DOHH2 (cell line): ENCODE data around the gene CTIF.

Experiments used
- H3F3A ChIP-seq: fragments of 200-600 bp; sonication (generic), shearing (Covaris generic); 2 replicates; pipeline ENCODE4 v1.6.0; 2016; ENCODE audit warnings: antibody characterized with exemption, mild to moderate bottlenecking; ENCODE audit not compliant: control insufficient read depth, insufficient read depth
- H3K27ac ChIP-seq: fragments of 200-600 bp; sonication (generic); 2 replicates; pipeline ENCODE4 v1.5.1; 2014; ENCODE audit warnings: low read depth, mild to moderate bottlenecking, low read length, moderate library complexity
- H3K27me3 ChIP-seq: fragments of 200-600 bp; sonication (generic); 2 replicates; pipeline ENCODE4 v1.6.1; 2014; ENCODE audit warnings: mild to moderate bottlenecking, low read length, mixed read lengths; ENCODE audit not compliant: control insufficient read depth
- H3K36me3 ChIP-seq: fragments of 200-600 bp; sonication (generic); 2 replicates; pipeline ENCODE4 v1.6.1; 2014; ENCODE audit warnings: mild to moderate bottlenecking, low read length, moderate library complexity, mixed read lengths; ENCODE audit not compliant: control insufficient read depth
- H3K4me1 ChIP-seq: fragments of 200-600 bp; sonication (generic); 2 replicates; pipeline ENCODE4 v1.6.1; 2014; ENCODE audit warnings: mild to moderate bottlenecking, low read length, mixed read lengths; ENCODE audit not compliant: control insufficient read depth
- H3K4me2 ChIP-seq: fragments of 200-600 bp; sonication (generic); 2 replicates; pipeline ENCODE4 v1.6.0; 2014; ENCODE audit warnings: mild to moderate bottlenecking, low read length, moderate library complexity
- H3K4me3 ChIP-seq: fragments of 200-600 bp; sonication (generic); 2 replicates; pipeline ENCODE4 v1.5.1; 2014; ENCODE audit warnings: mild to moderate bottlenecking, low read length, mixed read lengths
- H3K79me2 ChIP-seq: fragments of 200-600 bp; sonication (generic); 2 replicates; pipeline ENCODE4 v1.6.1; 2014; ENCODE audit warnings: mild to moderate bottlenecking, low read length, mixed read lengths; ENCODE audit not compliant: control insufficient read depth
- H3K9me2 ChIP-seq: fragments of 200-600 bp; sonication (generic); replicated peaks from 2 replicates; pipeline ENCODE4 v1.6.1; 2014; ENCODE audit warnings: mild to moderate bottlenecking, low read length, mixed read lengths; ENCODE audit not compliant: control insufficient read depth
- H3K9me3 ChIP-seq: fragments of 200-600 bp; sonication (generic); 2 replicates; pipeline ENCODE4 v1.6.1; 2014; ENCODE audit warnings: antibody characterized with exemption, low read length, mixed read lengths; ENCODE audit not compliant: control insufficient read depth, insufficient read depth
- H4K20me1 ChIP-seq: fragments of 200-600 bp; sonication (generic); 2 replicates; pipeline ENCODE4 v1.6.0; 2014; ENCODE audit warnings: low read depth, mild to moderate bottlenecking, antibody characterized with exemption, low read length, moderate library complexity; ENCODE audit not compliant: control insufficient read depth, insufficient read depth
- CTCF ChIP-seq: fragments of 200-600 bp; sonication (generic); IDR thresholded peaks from one replicate; pipeline ENCODE4 v1.5.1; 2014; ENCODE audit warnings: antibody characterized with exemption, mild to moderate bottlenecking, low read depth, low read length; ENCODE audit not compliant: poor library complexity, severe bottlenecking
- EZH2phosphoT487 ChIP-seq: fragments of 200-600 bp; sonication (generic); IDR thresholded peaks from 2 replicates; pipeline ENCODE4 v1.6.1; 2017; ENCODE audit warnings: borderline replicate concordance, mild to moderate bottlenecking, antibody characterized with exemption, low read length, moderate library complexity, mixed read lengths

Gene CTIF

GRCh38 chr18:48773821-48774220 is 235.0 kb downstream of the CTIF start:
- Histone ChIP-seq H3K27me3 (0 out of 2 replicates have a peak, but pooled peaks cover 3% of the 10 kb centered on the region), H3K9me2 (no peaks in the 10 kb centered on the region), H3K4me1 (no peaks in the 10 kb centered on the region), H3K4me2 (no peak overlapping the region), H3K9me3 (no peaks in the 10 kb centered on the region), H3F3A (no peaks in the 10 kb centered on the region), H3K79me2 (no peaks in the 10 kb centered on the region), H3K27ac (no peak overlapping the region), H3K4me3 (no peak overlapping the region), H3K36me3 (no peaks in the 10 kb centered on the region), H4K20me1 (no peaks in the 10 kb centered on the region; the same call in 1 of the 2 replicates)
- TF ChIP-seq CTCF, result no peak
- no peak for TF ChIP-seq EZH2phosphoT487

- H3K36me3 ChIP-seq, result no peaks in the 10 kb centered on the region
- no peak overlapping the region for H3K4me2 ChIP-seq
- no peaks in the 10 kb centered on the region for H3F3A ChIP-seq
- H3K27me3 ChIP-seq, result 0 out of 2 replicates have a peak, but pooled peaks cover 3% of the 10 kb centered on the region
- no peaks in the 10 kb centered on the region for H3K4me1 ChIP-seq
- no peak for TF ChIP-seq CTCF
- no peak for TF ChIP-seq EZH2phosphoT487
- no peaks in the 10 kb centered on the region; the same call in 1 of the 2 replicates for H4K20me1 ChIP-seq
- no peaks in the 10 kb centered on the region for H3K9me3 ChIP-seq
- no peak overlapping the region for H3K27ac ChIP-seq
- no peaks in the 10 kb centered on the region for H3K9me2 ChIP-seq
- H3K79me2 ChIP-seq, result no peaks in the 10 kb centered on the region
- no peak overlapping the region for H3K4me3 ChIP-seq
These were observed 236.1 kb downstream of the CTIF start for GRCh38 chr18:48774941-48775340.

GRCh38 chr18:48775372-48776155 is 236.7 kb downstream of the CTIF start:
- no peak overlapping the region for H3K27ac ChIP-seq

More at GRCh38 chr18:48775372-48776155, 236.7 kb downstream of the CTIF start:
- Histone ChIP-seq H3K4me2 (no peak overlapping the region), H4K20me1 (no peaks in the 10 kb centered on the region; the same call in 1 of the 2 replicates), H3K79me2 (no peaks in the 10 kb centered on the region), H3F3A (no peaks in the 10 kb centered on the region), H3K9me3 (no peaks in the 10 kb centered on the region), H3K4me3 (no peak overlapping the region), H3K27me3 (0 out of 2 replicates have a peak, but pooled peaks cover 3% of the 10 kb centered on the region), H3K36me3 (no peaks in the 10 kb centered on the region), H3K9me2 (no peaks in the 10 kb centered on the region), H3K4me1 (no peaks in the 10 kb centered on the region)
- TF ChIP-seq CTCF, result no peak
- TF ChIP-seq EZH2phosphoT487, result no peak
